Neural progenitor cell (in vitro differentiated cells): Measurements from ENCODE around the gene AK6.
A peak's percentile ranks its signal among the peaks of the same experiment; 100 is the strongest.

Experiments used
- CTCF ChIP-seq: fragments of 200-600 bp; sonication (generic); IDR thresholded peaks from 2 replicates; pipeline ENCODE4 v1.5.1; 2017; ENCODE audit warnings: antibody characterized with exemption, mild to moderate bottlenecking
- EZH2 ChIP-seq: fragments of 200-600 bp; sonication (generic); IDR thresholded peaks from 2 replicates; pipeline ENCODE4 v1.6.1; 2017; ENCODE audit warnings: antibody characterized with exemption, mild to moderate bottlenecking, moderate library complexity
- EZH2phosphoT487 ChIP-seq: fragments of 200-600 bp; sonication (generic); IDR thresholded peaks from 2 replicates; pipeline ENCODE4 v1.6.1; 2017; ENCODE audit warnings: antibody characterized with exemption

- TF ChIP-seq CTCF, result peak; percentile 37
- no peak for TF ChIP-seq EZH2
- no peak for TF ChIP-seq EZH2phosphoT487
Observed at GRCh38 chr5:69364414-69364813, 4.9 kb downstream of the AK6 start.
